ENCODE measurements around the gene AFM. TPM values are rescaled to one million over a fixed set of nuclear protein-coding genes. Genes with fewer than 3 reads are reported as not detected.

Gene AFM
- total and polyA plus RNA-seq, 2 of the 13 experiments (the other 11 are each of a cell fraction or from before 2014, with no cell fraction given) = 0.13 to 1.8 TPM

GRCh38 chr4:73507541-73507940, 26.0 kb downstream of the AFM start (continued):
- 0 out of 2 replicates have a peak, but pooled peaks have one; percentile 24 for TF ChIP-seq HMGXB3 (CRISPR knock-in tag; IDR thresholded peaks at IDR 0.05; ENCODE audit: borderline replicate concordance)

GRCh38 chr4:73508651-73509050, 27.1 kb downstream of the AFM start:
- POLR2A ChIA-PET = no interaction called here
- no peak overlapping the region for H3K4me2 ChIP-seq (ENCODE audit: low read depth, low read length)
- DNase-seq (ENCODE audit: low spot score) = no peak
- in situ Hi-C loops (cut with HindIII; ENCODE audit: extremely low pct_ligation_motif_present, low pct_unique_long_range_greater_than_20kb) (no loop called here), intact Hi-C loops (cut with micrococcal nuclease; ENCODE audit: unreplicated experiment) (no loop called here)
- no peak overlapping the region for H3K27ac ChIP-seq (ENCODE audit: extremely low read length, insufficient read depth, low read length)
- no peak for FAIRE-seq
- H3K79me2 ChIP-seq (ENCODE audit: insufficient read depth, low read length) = no peaks in the 10 kb centered on the region
- WGBS (ENCODE audit: low lambda C conversion rate) = 95% methylated on average over 3 of the region's 3 CpGs
- H3K4me3 ChIP-seq (replicated peaks in 1 of 3; ENCODE audit: insufficient read depth in 1 of 3, low read depth in 2 of 3, low read length in 3 of 3) = no peak overlapping the region
- CTCF ChIA-PET (ENCODE audit: low intra/inter-chr PET ratio, low total read pairs) = no interaction called here
- ATAC-seq = no peak
- BruUV-seq (replicated peaks) = no TSS peak
- peaks cover 21% of the 10 kb centered on the region for H3K4me1 ChIP-seq (ENCODE audit: insufficient read depth, low read length)
- H3K36me3 ChIP-seq (replicated peaks in 1 of 2; ENCODE audit: control insufficient read depth in 1 of 2, insufficient read depth in 2 of 2, low read length in 2 of 2) = no peaks in the 10 kb centered on the region
- H3K9ac ChIP-seq (ENCODE audit: insufficient read depth, low read depth, low read length) = no peak overlapping the region
- H3K27me3 ChIP-seq (ENCODE audit: control insufficient read depth in 1 of 2, insufficient read depth in 2 of 2, low read length in 2 of 2) = no peaks in the 10 kb centered on the region; a peak in 1 of 5 replicates
- no peaks in the 10 kb centered on the region for H4K20me1 ChIP-seq (ENCODE audit: insufficient read depth, low read length)
- H2AFZ ChIP-seq (ENCODE audit: low read length) = no peak overlapping the region
- no peaks in the 10 kb centered on the region for H3K9me3 ChIP-seq (ENCODE audit: low read length)
- TF ChIP-seq ELK4 (CRISPR knock-in tag; IDR thresholded peaks at IDR 0.05; ENCODE audit: borderline replicate concordance) (no peak), MEIS2 (CRISPR knock-in tag; IDR thresholded peaks at IDR 0.05) (no peak), SP140L (CRISPR knock-in tag; IDR thresholded peaks at IDR 0.05; ENCODE audit: borderline replicate concordance) (no peak), NAIF1 (CRISPR knock-in tag; IDR thresholded peaks at IDR 0.05; ENCODE audit: borderline replicate concordance) (no peak), ZNF792 (CRISPR knock-in tag; IDR thresholded peaks at IDR 0.05) (no peak), ZNF556 (CRISPR knock-in tag; IDR thresholded peaks at IDR 0.05; ENCODE audit: borderline replicate concordance) (no peak), PTBP1 (IDR thresholded peaks at IDR 0.05; ENCODE audit: low read depth, low read length, poor library complexity, severe bottlenecking) (no peak), ZBTB2 (CRISPR knock-in tag; IDR thresholded peaks at IDR 0.05; ENCODE audit: low read depth) (no peak), ZBTB26 (CRISPR knock-in tag; IDR thresholded peaks at IDR 0.05; ENCODE audit: borderline replicate concordance) (no peak), HBP1 (CRISPR knock-in tag; IDR thresholded peaks at IDR 0.05; ENCODE audit: low read depth) (no peak), BCL6 (CRISPR knock-in tag; IDR thresholded peaks at IDR 0.05) (no peak), ETV5 (CRISPR knock-in tag; IDR thresholded peaks at IDR 0.05; ENCODE audit: borderline replicate concordance) (no peak), ZNF205 (CRISPR knock-in tag; IDR thresholded peaks at IDR 0.05) (no peak)
